Cerebellar cortex (tissue), 1 donor: ENCODE data around the gene PPP3R1.
A peak's percentile ranks its signal among the peaks of the same experiment; 100 is the strongest.

Experiments
- DNase-seq: peaks from one replicate; pipeline ENCODE4 v3.0.0-alpha.2; 2015; ENCODE audit warnings: low spot score

Gene PPP3R1

DNA sequence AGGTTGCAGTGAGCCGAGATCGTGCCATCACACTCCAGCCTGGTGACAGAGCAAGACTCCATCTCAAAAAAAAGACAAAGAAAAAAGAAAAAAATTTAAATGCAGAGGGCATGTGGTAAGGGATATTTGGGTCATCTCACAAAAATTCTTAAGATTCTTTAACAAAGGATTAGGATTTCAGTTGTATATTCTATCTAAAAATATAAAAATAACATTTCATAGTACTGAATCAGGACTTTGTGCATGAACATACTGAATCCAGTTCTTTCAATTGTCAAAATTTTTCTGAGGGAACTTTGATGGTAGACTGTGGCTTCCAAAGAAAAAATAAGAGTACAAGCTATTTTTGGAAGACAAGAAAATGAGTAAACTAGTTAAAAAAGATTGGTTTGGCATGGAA lies 6.5 kb upstream of the PPP3R1 start:
- no peak for DNase-seq

DNA sequence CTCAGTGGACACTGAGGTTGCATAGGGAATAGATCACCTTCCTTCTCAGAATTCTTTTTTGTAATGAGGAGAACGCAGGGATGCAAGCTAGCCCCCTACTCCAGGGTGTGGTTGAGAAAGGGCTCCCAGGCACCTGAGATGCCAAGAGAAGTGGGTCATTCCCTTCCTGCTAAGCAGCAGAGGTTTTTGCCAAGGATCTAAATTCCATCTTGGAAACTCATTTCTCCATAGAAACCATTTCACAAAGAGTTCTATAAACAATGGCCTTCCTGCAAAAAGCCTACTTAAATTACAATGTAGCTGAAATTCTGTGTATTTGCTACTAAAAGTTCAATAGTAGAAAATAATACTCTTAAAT lies 3.7 kb upstream of the PPP3R1 start:
- no peak for DNase-seq

DNA sequence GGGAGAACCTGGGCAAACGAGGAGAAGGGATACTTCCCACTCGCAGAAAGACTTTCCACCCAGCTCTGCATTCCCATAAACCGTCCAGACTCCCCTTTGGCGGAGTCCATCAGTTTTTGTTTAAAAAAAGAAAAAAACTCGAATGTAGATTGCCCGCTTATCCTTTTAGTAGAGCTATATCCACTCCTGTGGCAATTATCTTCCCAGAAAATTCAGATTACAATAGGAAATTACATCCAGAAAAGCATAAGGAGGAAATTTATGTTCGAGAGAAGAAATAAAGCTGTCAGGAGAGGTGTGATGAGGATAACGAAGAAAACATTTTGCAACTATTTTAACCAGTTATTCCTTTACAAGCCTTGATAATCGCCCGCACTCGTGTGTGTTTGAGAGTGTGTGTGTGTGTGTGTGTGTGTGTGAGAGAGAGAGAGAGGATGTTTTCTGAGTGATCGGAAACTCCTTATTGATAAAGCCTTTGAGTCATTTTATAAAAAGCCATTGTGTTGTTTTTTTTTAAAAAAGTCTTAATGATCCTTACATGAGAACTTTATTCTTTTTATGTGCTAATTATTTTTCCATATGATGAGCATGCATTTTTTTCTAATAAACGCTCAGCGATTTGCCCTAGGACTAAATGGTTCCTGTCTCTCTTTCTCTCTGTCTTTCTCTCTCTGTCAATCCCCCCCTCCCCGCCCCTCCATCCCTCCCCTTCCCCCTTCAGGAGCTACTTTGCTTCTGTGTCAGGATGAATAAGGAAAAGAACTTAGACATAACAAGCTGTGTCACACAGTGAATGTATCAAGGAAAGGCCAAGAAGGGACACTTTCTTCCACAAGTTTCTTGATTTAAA lies 1.1 kb upstream of the PPP3R1 start:
- DNase-seq = no peak

DNA sequence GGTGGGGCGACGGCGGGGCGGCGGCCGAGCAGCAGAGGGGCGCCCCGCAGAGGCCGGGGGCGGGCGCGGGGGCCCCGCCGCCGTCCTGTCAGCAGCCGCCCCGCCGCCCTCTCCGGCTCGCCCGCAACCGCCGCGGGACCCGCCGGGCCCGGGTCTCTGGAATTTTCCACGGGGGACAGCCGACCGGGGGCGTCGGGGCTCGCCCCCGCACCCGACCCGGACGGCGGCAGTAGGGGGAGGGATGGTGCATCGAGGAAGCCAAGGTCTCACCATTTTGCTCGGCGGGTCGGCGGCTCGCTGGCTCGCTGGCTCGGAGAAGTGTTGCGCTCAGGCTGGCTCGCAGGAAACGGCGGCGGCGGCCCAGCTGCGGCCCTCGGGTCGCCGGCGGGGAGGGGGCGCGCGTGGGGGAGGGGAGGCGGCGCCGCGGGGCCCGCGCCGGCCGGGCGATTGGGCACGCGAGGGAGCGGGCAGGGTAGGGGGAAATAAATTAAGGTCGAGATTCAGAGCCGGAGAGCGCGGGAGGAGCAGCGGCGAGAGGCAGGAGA lies 405 bp downstream of the PPP3R1 start:
- no peak for DNase-seq

DNA sequence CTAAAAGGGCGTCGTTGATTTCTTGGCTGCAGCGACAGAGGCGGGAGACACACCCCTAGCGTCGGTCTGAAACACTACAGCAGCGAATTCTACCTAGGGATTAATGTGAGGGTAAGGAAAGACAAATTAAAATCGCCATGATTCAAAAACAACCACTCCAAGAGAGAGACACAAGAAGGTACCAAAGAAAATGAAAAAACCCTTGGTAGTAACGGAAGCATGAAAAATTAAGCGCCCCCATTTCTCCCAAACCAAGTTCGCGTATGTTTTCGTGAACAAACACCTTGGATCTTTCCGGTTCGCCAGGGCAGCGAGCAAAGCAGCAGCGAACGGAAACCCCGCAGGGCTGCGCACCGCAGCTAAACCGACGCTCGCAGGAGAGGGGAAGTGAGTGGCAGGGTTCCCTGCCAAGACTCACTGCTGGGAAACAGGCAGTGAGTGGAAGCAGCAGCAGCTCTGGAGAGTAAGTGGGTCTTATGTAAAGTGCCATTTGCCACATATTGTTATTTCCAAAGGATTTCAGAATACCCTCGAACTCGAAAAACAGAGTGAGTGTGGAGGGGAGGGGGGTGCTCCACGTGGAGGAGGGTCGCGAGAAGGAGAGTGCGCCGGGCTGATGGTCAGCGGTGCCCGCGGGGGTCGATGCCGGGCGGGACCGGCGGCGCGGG lies 1.0 kb downstream of the PPP3R1 start:
- DNase-seq = peak; percentile 85

DNA sequence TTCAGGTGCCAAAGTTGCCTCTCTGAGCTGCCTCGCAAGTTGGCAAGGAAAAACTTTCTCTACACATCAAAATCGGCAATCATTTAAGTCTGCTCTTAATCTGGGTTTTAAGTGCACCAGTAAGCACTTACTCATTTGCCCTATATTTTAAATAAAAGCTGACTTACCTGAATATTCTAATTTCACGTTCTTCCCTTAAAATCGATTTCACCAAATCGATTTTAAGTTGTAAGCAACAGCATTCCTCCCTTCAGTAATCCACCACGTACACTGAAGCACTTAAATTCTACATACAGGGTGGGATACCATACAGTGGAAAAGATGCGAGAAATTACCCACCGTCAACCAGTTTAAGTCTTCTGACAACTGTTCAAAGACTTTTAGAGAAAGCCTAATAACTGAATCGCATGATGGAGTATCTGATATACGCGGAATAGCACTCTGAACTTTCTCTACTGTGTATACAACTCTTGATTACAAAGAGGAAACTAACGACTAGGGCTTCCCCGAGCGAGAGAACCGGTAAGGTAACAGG lies 1.6 kb downstream of the PPP3R1 start:
- no peak for DNase-seq

DNA sequence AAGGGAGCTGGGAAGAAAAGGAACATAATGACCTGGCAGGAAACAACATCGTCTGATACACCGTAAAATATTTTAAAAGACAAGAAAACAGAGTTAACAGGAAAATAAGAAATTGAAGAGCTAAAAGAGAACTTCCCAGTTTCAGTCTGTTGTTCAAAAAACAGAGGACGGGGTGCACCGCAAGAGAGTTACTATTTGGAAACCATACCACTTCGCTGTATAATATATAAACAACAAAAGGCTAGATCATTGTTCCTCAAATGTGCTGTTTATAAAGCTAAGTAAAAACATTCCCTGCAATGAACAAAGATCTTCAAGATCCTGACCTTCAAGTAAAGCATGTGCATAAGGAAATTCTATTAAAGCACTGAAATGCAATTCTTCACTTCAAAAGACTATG lies 2.1 kb downstream of the PPP3R1 start:
- DNase-seq = no peak

DNA sequence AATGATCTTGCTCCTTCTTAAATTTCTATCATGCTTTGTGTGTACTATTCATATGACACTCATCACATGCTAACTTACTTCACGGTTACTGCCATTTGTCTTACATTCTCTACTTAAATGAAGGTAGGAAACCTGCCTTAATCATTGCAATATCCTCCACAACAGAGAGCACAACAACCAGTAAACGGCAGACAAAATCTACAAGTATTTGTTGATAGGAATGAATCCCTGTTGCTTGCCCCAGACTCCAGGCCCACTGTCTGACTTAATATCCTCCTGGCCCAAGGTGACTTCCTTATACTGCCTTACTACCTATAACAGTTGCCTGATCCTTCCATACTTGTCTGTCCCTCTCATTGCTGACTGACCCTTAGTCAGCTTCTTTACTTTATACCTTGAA lies 3.5 kb downstream of the PPP3R1 start:
- no peak for DNase-seq

DNA sequence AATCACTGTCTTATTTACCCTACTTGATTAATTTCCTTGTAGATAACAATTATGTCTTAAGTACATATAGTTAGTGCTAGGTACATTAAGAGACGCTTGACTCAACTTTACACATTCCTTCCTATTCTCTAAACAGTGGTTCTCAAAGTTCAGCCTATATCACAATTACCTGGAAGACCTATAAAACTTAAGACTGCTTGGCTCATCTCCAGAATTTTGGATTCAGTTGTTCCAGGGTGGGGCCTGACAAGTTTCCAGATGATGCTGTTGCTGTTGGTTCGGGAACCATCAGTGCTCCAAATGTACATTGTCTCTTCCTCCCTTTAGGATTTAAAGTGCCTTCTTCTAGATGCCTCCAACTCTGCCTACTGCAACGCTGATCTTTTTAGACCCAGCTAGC lies 4.0 kb downstream of the PPP3R1 start:
- no peak for DNase-seq

DNA sequence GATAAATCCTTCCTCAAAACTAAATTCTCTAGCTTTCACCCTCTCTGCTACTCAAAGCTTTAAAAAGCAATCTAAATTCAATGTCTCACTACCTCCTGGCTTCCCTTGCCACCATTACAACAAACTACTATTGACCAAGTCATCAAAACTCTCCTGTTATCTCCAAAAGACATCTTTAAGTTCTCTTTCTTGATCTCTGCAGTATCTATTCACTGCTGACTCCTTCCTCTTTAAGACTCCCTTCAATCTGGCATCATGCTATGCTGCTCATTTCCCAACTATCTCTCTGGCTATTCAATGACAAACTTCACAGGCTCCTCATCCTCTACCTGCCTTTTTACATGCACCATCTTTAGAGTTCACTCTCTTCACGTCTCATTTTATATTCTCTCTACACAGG lies 5.9 kb downstream of the PPP3R1 start:
- DNase-seq = no peak

DNA sequence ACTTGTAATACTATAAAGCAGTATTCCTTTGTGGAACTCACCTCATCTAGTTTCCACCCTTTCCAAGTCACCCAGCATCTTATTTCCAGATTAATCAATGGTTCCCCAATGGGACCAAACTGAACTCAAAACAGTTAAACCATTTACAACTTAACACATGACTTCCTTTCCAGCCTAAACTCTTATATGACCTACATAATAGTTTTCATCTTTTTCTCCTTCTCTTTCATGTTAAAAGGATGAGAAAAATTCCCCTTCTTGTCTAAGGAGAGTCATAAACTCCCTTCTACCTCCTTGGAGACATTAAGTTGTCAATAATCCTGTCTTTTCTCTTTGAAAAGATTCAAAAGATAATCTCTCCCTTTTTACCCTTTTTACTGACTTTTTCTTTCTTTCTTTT lies 6.7 kb downstream of the PPP3R1 start:
- no peak for DNase-seq

DNA sequence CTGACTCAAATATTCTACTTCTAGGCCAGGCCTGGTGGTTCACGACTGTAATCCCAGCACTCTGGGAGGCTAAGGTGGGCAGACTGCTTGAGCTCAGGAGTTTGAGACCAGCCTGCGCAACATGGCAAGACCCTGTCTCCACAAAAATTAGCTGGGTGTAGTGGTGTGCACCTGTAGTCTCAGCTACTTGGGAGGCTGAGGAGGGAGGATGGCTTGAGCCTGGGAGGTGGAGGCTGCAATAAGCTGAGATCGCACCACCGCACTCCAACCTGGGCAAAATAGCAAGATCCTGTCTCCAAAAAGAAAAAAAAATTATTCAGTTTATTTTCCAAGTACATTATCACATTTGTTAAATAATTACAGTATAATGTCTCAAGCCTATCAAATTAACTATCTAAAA lies 7.3 kb downstream of the PPP3R1 start:
- no peak for DNase-seq

DNA sequence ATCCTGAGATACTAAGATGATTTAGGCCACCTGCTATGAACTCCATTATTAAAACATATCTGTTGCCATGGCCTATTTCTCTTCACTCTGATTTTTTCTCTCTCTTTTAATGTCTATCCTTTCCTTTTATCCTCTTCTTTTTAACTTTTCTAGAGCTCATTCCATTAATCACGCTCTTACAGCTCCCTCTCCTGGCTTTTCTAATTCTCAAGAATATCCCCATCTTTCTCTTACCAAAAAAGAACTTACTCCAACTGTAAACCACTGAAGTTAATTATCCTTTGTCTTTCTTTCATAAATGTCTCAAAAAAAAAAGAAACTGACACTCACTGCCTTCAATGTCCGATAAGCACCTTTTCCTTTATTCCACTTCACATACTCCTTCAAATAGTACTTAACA lies 7.9 kb downstream of the PPP3R1 start:
- DNase-seq = peak; percentile 37

DNA sequence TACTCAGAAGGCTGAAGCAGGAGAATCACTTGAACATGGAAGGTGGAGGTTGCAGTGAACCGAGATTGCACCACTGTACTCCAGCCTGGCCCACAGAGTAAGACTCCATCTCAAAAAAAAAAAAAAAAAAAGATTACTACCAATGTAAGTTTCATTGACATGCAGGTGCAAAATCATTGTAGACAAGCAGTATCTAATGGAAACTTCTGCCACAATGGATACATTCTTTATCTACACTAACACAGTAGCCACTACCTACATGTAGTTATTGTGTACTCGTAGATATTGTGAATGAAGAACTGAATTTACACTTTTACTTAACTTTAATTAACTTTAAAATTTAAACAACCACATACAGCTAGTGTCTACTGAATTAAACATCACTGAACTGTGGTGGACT lies 10.6 kb downstream of the PPP3R1 start:
- no peak for DNase-seq

DNA sequence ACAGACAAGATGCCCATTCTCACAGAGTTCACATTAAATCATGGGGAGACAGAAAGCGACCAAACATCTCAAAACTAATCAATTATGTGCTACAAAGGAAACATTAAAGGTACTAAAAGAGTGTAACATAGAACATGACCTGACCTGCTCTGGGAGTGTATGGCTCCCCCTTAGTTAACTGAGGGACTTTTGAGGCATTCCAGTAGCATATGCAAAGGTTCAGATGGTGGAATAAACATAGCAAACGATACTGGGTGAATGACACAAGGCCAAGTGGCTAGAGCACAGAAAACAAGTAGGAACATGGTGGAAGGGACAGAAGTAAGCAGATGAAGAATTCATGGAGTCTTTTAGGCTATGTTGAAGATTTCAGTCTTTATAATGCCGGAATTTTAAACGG lies 11.9 kb downstream of the PPP3R1 start:
- DNase-seq = no peak

DNA sequence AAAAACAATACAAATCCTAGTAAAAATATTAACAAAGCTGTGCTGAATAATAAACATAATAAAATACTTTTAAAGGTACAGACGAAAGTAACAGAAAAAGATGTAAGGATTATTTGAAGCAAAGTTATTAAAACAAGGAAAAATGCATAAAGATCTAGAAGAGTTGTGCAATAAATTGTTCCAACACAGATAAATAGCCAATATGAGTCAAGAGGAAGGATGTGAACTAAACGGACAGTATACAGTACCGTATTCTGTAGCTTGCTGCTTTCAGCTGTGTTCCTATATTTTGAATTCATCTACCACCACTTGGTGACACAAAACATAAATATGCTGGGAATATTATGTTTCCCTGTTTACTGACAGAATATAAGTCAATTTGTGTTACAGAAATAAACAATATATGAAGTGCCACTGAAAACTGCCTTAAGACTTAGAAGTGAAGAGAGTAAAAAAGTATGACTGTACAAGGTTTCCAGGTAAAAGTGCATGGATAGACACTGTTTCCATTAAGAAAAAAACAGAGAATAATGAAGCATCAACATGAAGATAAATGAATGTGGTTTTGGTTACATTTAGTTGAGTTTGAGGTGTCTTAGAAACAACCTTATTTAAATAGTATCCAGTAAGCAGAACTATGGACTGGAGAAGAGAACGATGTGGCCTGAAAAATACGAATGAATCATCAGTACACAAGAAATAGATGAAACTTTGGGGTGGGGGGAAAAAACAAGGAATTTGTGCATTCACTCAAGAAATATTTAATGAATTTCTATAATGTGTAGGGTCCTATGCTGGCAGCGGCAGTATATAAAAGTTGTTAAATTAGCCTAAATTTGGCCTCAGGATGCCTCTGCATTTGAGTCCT lies 13.1 kb downstream of the PPP3R1 start:
- DNase-seq = no peak

DNA sequence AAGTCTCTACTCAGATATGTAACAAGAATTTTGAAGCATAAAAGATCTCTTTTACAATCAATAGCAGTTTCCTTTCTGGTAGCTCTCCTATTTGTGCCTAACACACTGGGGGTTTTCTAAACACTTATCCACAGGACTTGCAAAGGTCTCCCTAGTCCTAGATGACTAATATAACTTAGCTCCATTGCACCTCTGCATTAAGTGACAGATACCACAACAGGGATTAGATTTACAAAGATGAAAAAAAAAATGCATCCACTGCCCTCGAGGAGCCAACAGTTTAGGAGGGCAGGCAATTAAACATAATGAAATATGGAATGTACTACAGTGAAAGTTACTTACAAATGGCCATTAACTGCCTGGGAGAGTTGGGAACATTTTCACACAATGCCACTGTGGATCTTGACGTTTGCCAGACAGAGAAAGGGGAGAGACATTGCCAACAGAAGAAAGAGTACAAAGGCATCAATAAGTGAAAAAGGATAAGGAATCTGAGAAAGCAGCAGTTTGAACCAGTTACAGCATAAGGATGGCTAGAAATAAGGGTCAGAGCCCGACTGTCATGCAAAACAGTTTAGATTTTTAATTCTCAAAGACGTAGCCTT lies 14.3 kb downstream of the PPP3R1 start:
- no peak for DNase-seq

DNA sequence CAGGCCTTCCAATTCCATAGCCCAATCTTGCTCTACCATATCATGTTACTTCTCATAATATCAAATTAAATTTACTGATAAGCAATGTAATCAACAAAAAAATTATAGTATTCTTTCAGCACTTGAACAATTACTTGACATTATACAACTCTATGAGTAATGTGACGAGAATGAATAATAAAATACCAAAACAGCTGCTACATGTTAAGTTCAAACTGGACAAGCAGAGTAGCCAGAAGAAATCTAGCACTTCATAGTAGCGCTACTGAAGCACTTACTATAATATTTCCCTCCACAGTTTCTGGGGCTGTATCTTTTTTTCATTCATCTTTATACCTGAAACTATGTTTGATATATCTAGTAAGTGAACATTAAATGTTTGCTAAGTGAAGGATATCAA lies 14.9 kb downstream of the PPP3R1 start:
- DNase-seq = no peak

DNA sequence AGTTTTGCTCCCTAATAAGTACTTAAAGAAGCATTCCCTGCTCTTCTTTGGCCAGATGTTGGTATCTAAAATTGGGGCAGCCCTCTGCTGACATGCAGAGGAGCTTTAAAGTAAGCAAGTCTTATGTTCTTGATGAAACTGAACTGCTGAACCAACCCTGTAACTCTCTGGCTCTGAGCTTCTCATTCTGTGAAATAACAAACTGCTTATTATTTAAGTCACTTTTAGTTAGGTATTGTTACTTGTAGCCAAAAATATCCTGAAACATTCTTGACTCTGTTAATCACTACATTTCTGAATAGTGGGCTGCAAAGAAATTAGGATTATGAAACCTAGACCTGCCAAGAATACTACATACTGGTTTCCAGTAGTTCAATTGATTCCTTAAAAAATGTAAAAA lies 15.5 kb downstream of the PPP3R1 start:
- DNase-seq = no peak

DNA sequence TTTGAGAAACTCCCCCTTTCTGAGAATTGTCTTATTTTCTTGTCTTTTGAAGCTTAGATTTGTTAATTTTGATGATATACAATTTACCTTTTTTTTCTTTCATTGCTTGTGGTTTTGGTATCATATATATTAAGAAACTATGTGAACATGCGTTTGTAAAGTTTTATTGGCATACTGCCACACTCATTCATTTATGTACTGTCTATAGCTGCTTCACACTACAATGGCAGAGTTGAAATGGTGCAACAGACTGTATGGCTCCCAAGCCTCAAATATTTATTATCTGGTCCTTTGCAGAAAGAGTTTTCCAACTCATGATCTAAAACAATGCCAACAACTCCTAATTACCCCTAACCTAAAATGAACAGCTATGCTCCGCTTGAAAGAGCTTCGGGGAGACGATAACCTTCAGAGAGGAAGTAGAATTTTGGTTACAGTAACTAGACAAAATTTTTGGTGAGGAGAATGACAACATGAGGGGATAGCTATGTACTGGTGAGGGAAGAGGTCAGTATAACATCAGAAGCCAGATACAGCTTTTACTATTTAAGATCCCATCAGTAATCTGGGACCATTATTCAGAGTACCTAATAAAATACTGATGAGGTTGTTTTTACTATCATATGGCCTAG lies 16.1 kb downstream of the PPP3R1 start:
- DNase-seq = no peak

DNA sequence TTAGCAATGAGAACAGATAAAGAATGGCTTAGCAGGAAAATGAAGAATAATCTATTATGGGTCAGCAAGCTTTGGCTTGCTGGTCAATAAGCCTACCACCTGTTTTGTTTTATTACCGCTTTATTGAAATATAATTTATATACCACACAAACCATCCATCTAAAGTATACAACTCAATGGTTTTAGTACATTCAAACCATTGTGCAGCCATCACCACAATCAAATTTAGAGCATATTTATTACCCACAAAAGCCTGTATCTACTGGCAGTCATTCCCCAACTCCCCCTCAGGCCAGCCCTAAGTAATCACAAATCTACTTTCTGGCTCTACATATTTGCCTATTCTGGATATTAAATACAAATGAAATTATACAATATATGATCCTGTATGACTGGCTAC lies 17.2 kb downstream of the PPP3R1 start:
- no peak for DNase-seq
